Left renal cortex interstitium (tissue), 4 donors: Measurements from ENCODE around the gene TMED1. TPM values are rescaled to one million over a fixed set of nuclear protein-coding genes. Genes with fewer than 3 reads are reported as not detected.

Experiments used
- polyA plus RNA-seq, 4 donors: library from polyadenylated mRNA; unstranded; fragments of 120-200 nt; gene quantifications; one replicate each; pipeline ENCODE4 v1.2.1, GENCODE V29; 2013; ENCODE audit not compliant: insufficient read length in 4 of 4

The TMED1 gene
- polyA plus RNA-seq, 4 donors: 52.3 to 80.3 (median 58.7) TPM

Other genes starting within 250 kb of the TMED1 start
- 10 to 100 TPM; 48.1 to 53.9 (median 53.4) TPM for gene AP1M2, start 248.9 kb downstream of the TMED1 start, polyA plus RNA-seq
- 100 to 1,000 TPM; 181 to 206 (median 189) TPM for gene SLC44A2, start 210.7 kb downstream of the TMED1 start, polyA plus RNA-seq
- 100 to 1,000 TPM; 227 to 357 (median 306) TPM for gene ILF3, start 181.9 kb downstream of the TMED1 start, polyA plus RNA-seq
- gene QTRT1, start 134.8 kb downstream of the TMED1 start, polyA plus RNA-seq: 10 to 100 TPM; 38.3 to 78.8 (median 65.4) TPM
- gene DNM2, start 118.1 kb downstream of the TMED1 start, polyA plus RNA-seq: 100 to 1,000 TPM; 124 to 180 (median 138) TPM
- 1 to 10 TPM; 1.9 to 2.4 (median 2.2) TPM for gene C19orf38, start 12.2 kb upstream of the TMED1 start, polyA plus RNA-seq
- gene CARM1, start 35.3 kb upstream of the TMED1 start, polyA plus RNA-seq: 10 to 100 TPM; 39.6 to 58.2 (median 51.2) TPM
- 10 to 100 TPM; 37.7 to 60.1 (median 50.0) TPM for gene YIPF2, start 92.4 kb upstream of the TMED1 start, polyA plus RNA-seq
- gene TIMM29, start 92.6 kb upstream of the TMED1 start, polyA plus RNA-seq: 10 to 100 TPM; 23.4 to 33.4 (median 33.2) TPM
- 100 to 1,000 TPM; 131 to 167 (median 163) TPM for gene SMARCA4, start 124.8 kb upstream of the TMED1 start, polyA plus RNA-seq